ENCODE data around the gene MRGPRF.

- TF ChIP-seq CTCF (conservative IDR thresholded peaks at IDR 0.05; ENCODE audit: low read depth, low read length) (no peak), EZH2 (IDR thresholded peaks at IDR 0.05; ENCODE audit: low read length, unreplicated experiment) (no peak), EZH2phosphoT487 (IDR thresholded peaks at IDR 0.05; ENCODE audit: borderline replicate concordance, low read length) (no peak)
Observed at GRCh38 chr11:69035150-69035945, 22.3 kb upstream of the MRGPRF start.
